Fibroblast of mammary gland (primary cell): ENCODE measurements around the gene KCNK3.

Experiments used
- DNase-seq: peaks from one replicate; pipeline ENCODE4 v3.0.0-alpha.2; 2010; ENCODE audit warnings: low read depth
- H3K4me3 ChIP-seq: 2 replicates; pipeline ENCODE4 v1.5.1; 2011; ENCODE audit warnings: low read depth, mild to moderate bottlenecking, low read length, moderate library complexity; ENCODE audit not compliant: control insufficient read depth
- TF ChIP-seq, protein P1 (sequence below): conservative IDR thresholded peaks from 2 replicates; pipeline ENCODE4 v1.5.1; 2011; ENCODE audit warnings: low read depth, low read length, inconsistent platforms; ENCODE audit not compliant: control insufficient read depth, insufficient read depth

Gene KCNK3

DNA sequence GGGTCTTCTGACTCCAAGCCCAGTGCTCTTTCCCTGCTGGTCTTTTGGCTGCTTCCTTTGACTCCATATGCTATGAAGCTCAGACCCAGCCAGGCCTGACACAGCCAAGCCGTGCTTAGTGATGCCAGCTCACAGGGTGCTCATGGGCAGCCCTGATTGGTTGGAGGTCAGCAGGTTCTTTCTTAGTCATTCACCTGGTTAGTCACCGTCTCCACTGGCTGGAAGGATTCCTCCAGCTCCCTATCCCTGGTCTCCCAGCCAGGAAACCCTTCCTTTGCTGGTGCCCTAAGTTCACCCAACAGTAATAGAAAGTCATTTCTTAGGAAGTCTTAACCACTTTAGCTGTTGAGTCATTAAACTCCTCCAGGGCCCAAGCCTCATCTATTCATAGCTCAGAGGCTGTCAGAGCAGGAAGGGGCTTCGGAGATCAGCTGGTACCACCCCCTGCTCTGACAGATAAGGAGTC is 3.9 kb downstream of the KCNK3 start:
- peak; percentile 91 for DNase-seq
- H3K4me3 ChIP-seq = no peak overlapping the region
- TF ChIP-seq, protein P1, sequence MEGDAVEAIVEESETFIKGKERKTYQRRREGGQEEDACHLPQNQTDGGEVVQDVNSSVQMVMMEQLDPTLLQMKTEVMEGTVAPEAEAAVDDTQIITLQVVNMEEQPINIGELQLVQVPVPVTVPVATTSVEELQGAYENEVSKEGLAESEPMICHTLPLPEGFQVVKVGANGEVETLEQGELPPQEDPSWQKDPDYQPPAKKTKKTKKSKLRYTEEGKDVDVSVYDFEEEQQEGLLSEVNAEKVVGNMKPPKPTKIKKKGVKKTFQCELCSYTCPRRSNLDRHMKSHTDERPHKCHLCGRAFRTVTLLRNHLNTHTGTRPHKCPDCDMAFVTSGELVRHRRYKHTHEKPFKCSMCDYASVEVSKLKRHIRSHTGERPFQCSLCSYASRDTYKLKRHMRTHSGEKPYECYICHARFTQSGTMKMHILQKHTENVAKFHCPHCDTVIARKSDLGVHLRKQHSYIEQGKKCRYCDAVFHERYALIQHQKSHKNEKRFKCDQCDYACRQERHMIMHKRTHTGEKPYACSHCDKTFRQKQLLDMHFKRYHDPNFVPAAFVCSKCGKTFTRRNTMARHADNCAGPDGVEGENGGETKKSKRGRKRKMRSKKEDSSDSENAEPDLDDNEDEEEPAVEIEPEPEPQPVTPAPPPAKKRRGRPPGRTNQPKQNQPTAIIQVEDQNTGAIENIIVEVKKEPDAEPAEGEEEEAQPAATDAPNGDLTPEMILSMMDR = no peak

DNA sequence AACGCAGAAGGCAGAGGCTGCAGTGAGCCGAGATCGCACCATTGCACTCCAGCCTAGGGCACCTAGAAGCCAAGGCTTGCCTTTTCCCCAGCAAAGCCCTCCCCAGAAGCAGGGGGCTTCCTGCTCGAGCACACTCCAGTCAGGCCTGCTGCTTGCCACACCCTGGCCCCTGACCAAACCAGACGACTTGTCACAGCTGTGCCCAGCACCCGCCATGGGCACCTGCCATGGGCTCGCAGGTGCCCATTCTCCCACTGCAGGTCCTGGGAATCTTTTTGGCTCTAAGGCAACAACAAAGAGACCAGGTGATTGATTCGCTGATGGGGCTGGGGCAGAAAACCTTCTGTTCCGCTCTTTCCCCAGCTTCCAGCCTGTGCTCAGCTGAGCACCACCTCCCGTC is 4.9 kb downstream of the KCNK3 start:
- TF ChIP-seq, protein P1 = no peak
- DNase-seq = no peak
- no peak overlapping the region for H3K4me3 ChIP-seq

DNA sequence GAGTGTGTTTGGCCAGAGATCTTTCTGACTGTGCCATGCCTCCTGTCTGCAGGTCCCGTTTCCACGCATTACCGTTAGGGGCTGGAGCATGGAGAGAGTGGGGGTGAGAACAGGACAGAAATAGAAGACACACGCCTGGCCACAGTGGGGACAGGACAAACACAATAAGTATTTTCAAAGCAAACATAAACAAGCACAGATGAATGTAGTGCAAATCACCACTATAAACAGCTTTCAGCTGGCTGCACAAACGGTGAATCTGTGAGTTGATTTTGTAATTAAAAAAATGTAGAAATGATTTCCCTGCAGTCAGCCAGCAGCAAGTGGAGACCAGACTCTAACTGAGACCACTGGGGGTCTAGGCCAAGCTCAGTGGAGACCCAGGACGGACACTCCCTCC is 6.8 kb downstream of the KCNK3 start:
- H3K4me3 ChIP-seq = no peak overlapping the region
- no peak for DNase-seq
- TF ChIP-seq, protein P1 = no peak

DNA sequence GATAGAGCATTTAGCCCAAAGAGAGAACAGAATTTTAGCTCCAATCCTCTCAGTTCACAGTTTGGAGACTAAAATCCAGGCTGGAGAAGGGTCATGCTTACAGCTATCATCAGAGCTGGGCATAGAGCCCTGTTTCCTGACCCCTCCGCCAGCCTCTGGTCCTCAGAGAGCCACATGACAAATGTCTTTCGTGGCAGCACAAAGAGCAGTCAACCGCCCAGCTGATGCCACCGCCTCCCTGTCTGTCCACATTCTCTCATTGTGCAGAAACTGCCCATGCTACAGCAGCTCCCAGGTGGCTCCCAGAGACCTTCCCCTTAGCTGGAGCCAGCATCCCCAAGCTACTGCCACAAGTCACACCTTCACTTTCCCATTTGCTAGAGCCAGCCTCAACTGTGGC is 7.6 kb downstream of the KCNK3 start:
- H3K4me3 ChIP-seq = no peak overlapping the region
- TF ChIP-seq, protein P1 = no peak
- no peak for DNase-seq

DNA sequence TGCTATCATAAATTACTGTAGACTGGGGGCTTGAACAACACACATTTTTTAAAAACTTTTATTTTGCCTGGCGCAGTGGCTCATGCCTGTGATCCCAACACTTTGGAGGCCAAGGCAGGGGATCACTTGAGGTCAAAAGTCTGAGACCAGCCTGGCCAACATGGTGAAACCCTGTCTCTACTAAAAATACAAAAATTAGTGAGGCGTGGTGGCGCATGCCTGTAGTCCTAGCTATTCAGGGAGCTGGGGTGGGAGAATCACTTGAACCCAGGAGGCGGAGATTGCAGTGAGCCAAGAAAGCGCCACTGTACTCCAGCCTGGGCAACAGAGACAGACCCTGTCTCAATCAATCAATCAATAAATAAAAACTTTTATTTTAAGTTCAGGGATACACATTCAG is 9.1 kb downstream of the KCNK3 start:
- DNase-seq = no peak
- no peak overlapping the region for H3K4me3 ChIP-seq
- TF ChIP-seq, protein P1 = no peak

DNA sequence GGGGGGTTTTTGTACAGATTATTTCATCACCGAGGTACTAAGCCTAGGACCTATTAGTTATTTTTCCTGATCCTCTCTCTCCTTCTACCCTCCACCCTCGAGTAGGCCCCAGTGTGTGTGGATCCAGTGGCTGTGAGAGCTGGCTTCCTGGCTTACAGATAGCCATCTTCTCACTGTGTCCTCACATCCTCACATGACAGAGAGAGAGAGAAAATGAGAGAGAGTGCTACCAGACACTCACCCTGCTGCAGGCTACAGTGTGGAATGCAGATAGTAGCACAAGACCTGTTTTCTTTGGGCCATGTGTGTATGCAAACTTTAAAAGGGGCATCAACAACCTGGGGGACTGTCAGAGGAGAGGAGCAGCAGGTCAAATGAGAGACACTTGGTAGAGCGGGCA is 9.5 kb downstream of the KCNK3 start:
- TF ChIP-seq, protein P1 = no peak
- no peak for DNase-seq
- no peak overlapping the region for H3K4me3 ChIP-seq

DNA sequence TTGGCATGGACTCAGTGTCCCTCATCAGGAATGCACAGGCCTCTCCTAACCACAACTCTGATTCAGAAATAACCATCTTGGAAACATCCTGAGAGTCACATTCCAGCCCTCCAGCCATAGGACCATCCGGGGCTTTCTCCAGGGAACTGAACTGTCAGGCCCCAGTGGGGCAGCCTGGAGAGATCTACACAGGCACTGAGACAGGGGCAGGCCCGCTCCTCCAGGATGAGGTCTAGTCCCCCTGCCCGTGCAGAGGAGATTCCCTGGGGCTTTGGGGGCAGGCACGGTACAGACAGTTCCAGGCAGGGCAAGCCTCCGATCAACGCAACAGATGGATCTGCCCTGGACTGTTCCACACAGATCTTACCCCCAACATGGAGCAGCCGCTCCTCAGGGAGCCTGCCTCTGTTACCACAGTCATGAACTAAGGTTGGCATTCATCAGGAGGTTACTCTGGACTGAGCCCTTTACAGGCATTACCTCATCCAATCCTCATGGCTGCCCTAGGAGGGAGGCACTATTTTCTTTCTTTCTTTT is 12.0 kb downstream of the KCNK3 start:
- TF ChIP-seq, protein P1 = no peak
- peak; percentile 61 for DNase-seq
- no peak overlapping the region for H3K4me3 ChIP-seq
